SK-MEL-5 (cell line): ENCODE measurements around the gene ESRRB. TPM values are rescaled to one million over a fixed set of nuclear protein-coding genes. Genes with fewer than 3 reads are reported as not detected.

Source experiments
- DNase-seq: peaks from one replicate; pipeline ENCODE4 v3.0.0-alpha.2; 2016; ENCODE audit warnings: low read depth, low spot score
- in situ Hi-C: cut with HindIII; loops from 2 replicates; pipeline ENCODE4 v1.10.0; 2016; ENCODE audit warnings: low sequenced_read_pairs, high pct_unique_total_duplicates, low pct_unique_long_range_greater_than_20kb
- polyA plus RNA-seq, 2 experiments: library from polyadenylated mRNA; depleted of rRNA; stranded (reverse); fragments of >200 nt; gene quantifications; 2 replicates each; pipeline ENCODE4 v1.2.3, GENCODE V29; 2015
- total RNA-seq: library from RNA; depleted of rRNA; stranded (reverse); fragments of >200 nt; shearing (Covaris generic); gene quantifications from 2 replicates; pipeline ENCODE4 v1.2.3, GENCODE V29; 2014; rRNA removed

ESRRB gene
- total RNA-seq = not detected in 2 replicates
- polyA plus RNA-seq (2015; cell fraction: cytosol; rRNA removed) = not detected in 2 replicates
- 1.2 TPM in 1 of 2 replicates, not detected in the other for polyA plus RNA-seq (2015; cell fraction: nucleus; rRNA removed)

GRCh38 chr14:76375947-76376404, at the start of gene ESRRB:
Gene ESRRB (plus strand): TSS chr14:76376137. CDS start chr14:76376402, 265 bp downstream.
- peak; percentile 47 for DNase-seq
- in situ Hi-C loops = no loop called here

- in situ Hi-C loops = no loop called here
- no peak for DNase-seq
These were observed 48.8 kb upstream of the ESRRB start for GRCh38 chr14:76326918-76327689.

GRCh38 chr14:76328457-76329137, 47.3 kb upstream of the ESRRB start:
- DNase-seq = no peak
- in situ Hi-C loops = no loop called here

GRCh38 chr14:76329154-76329928, 46.6 kb upstream of the ESRRB start:
- no peak for DNase-seq
- in situ Hi-C loops = no loop called here

- in situ Hi-C loops = no loop called here
- no peak for DNase-seq
These were observed 46.0 kb upstream of the ESRRB start for GRCh38 chr14:76329951-76330350.

- no peak for DNase-seq
- in situ Hi-C loops = no loop called here
These were observed 45.3 kb upstream of the ESRRB start for GRCh38 chr14:76330411-76331327.

- no peak for DNase-seq
- in situ Hi-C loops = no loop called here
These were observed 44.5 kb upstream of the ESRRB start for GRCh38 chr14:76331328-76332011.

- in situ Hi-C loops = no loop called here
- DNase-seq = no peak
These were observed 42.3 kb upstream of the ESRRB start for GRCh38 chr14:76333664-76334063.

GRCh38 chr14:76334316-76334715, 41.6 kb upstream of the ESRRB start:
- no peak for DNase-seq
- in situ Hi-C loops = no loop called here

- in situ Hi-C loops = no loop called here
These were observed 39.1 kb upstream of the ESRRB start for GRCh38 chr14:76336876-76337275.

GRCh38 chr14:76337635-76338545, 38.0 kb upstream of the ESRRB start:
- no peak for DNase-seq
- in situ Hi-C loops = no loop called here

More at GRCh38 chr14:76336876-76337275, 39.1 kb upstream of the ESRRB start:
- no peak for DNase-seq

GRCh38 chr14:76339728-76340615, 36.0 kb upstream of the ESRRB start:
- in situ Hi-C loops = no loop called here
- no peak for DNase-seq

- in situ Hi-C loops = no loop called here
These were observed 32.6 kb upstream of the ESRRB start for GRCh38 chr14:76343386-76343785.

GRCh38 chr14:76346391-76347160, 29.4 kb upstream of the ESRRB start:
- peak; percentile 36 for DNase-seq

More at GRCh38 chr14:76343386-76343785, 32.6 kb upstream of the ESRRB start:
- DNase-seq = no peak

More at GRCh38 chr14:76346391-76347160, 29.4 kb upstream of the ESRRB start:
- in situ Hi-C loops = no loop called here
